Measurements from ENCODE around the gene ZNF511.

ZNF511 gene

DNA sequence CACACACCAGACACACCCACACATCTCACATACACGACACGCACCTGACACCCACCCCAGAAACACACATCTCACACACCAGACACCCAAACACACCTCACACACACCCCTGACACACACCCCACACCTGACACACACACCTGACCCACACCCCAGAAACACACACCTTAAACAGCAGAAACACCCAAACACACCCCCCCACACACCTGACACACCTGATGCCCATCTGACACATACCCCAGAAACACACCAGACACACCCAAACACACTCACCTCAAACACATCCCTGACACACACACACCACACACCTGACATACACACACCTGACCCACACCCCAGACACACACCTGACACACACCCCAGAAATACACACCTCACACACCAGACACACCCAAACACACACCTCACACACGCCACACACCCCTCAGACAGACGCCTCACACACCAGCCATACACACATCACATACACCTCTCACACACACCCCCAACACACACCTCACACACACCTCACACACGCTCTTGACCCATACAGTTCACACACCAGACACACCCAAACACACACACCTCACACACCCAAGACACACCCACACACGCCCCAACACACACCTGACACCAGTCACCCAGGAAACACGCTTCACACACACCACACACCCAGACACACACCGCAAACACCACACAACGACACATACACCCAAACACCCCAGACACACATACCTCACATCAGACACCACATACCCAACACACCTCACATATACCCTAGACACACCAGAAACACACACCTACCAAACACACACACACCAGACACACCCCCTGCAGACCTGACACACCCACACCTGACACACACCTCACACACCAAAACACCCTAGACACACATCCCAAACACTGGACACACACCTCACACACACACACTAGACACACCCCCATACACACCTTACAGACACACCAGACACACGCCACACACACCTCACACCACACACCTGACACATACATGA, 29.7 kb downstream of the ZNF511 start:
- no peak for DNase-seq

DNA sequence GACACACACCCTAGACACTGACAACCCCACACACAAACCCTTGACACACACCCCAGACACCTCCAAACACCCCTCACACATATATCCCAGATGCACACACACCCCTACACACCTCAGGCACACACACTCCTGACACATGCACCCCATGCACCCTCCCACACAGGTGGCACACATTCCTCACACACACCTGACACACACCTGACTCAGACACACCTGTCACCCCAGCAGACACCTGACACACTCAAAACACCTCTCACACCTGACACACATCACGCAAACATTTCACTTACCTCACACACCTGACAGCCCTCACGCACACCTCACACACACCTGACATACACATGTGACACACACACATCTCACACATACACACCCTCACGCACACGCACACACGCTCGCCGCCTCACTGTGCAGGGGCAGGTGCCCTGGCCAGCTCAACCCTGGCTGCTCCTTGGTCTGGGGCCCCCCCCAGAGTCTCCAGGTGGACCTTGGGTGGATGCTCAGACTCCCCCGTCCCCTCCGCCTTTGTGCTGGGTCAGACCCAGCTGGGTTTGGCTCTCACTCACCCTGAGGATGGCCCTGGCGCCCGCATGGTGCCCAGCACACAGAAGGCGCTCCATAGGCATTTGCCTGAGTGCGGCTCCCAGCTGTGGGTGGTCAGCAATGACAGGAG, 31.1 kb downstream of the ZNF511 start:
- DNase-seq: no peak

DNA sequence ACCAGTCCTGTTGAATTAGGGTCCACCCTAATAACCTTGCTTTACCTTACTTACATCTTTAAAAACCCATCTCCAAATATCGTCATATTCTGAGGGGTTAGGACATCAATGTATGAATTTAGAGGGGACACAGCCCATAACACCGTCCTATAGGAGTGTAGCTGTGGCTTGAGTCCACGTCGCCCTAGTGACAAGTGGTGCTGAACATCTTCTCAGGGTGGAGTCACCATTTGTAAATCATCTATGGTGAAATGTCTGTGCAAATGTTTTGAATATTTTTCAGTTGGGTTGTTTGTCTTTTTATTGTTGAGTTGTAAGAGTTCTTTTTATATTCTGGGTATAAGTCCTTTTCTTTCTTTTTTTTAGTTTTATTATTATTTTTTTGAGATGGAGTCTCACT, 33.3 kb downstream of the ZNF511 start:
- no peak for DNase-seq

DNA sequence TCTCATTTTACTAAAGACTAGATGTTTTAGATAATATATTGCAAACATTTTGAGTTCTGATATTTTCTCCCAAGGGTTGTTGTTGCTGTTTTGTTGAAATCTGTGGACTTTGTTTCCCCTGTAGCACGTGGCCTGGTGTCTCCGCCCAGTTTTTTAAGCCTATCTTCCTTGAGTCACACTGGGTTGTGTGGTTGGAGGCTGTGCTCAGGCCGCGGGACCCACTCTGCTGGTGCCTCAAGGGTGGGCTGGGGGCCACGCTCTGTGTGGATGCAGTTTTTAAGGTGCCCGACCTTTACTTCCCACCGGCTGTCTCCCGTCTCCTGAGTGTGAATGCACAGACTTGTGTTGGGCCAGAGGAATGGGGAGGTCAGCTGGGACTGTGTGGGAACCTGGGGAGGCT, 34.2 kb downstream of the ZNF511 start:
- no peak for DNase-seq

DNA sequence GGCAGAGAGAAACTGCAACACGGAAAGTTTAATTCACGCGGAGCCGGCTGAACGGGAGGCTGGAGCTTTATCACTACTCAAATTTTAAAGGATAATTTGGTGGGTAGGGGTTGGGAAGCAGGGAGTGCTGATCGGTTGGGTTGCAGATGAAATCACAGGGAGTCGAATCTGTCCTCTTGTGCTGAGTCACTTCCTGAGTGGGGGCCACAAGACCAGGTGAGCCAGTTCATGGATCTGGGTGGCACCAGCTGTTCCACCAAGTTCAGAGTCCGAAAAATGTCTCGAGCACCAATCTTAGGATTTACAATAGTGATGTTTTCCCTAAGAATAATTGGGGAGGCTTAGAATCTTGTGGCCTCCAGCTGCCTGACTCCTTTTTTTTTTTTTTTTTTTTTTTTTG, 34.8 kb downstream of the ZNF511 start:
- DNase-seq: no peak

DNA sequence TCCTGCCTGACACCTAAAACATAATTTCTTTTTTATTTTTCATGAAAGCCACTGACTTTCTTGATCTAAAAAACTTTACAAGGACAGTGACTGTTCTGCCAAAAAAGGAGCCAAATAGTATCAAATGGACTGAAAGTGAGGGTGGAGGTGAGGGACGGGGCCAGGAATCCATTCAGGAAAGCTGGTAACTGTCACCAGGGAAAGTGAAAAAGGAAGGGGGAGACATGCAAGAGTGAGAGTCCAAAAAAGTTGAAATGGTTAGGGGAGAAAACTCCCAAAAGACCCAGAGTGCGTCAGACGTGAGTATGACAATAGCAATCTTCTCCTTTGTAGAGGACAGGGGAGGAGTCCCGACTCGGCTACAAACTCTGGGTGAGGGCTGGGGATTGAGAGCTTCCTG, 35.5 kb downstream of the ZNF511 start:
- no peak for DNase-seq

DNA sequence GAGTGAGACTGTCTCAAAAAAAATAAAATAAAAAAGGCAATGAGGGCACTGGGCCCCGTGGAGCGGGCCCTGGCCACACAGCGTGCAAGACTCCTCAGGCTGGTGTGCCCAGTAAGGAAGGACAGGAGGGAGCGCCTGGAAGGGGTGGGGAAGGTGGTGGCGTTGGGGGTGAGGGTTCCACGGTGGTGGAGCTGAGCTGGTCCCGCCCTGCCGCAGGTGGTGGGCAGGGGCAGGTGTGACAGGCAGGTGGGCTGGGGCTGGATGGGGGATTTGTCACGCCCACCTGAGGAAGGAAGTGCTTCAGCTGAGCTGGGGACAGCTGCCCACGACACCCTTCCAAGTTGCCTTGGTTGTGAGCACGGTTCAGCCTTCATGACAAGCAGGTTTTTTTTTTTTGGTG, 37.7 kb downstream of the ZNF511 start:
- no peak for DNase-seq

DNA sequence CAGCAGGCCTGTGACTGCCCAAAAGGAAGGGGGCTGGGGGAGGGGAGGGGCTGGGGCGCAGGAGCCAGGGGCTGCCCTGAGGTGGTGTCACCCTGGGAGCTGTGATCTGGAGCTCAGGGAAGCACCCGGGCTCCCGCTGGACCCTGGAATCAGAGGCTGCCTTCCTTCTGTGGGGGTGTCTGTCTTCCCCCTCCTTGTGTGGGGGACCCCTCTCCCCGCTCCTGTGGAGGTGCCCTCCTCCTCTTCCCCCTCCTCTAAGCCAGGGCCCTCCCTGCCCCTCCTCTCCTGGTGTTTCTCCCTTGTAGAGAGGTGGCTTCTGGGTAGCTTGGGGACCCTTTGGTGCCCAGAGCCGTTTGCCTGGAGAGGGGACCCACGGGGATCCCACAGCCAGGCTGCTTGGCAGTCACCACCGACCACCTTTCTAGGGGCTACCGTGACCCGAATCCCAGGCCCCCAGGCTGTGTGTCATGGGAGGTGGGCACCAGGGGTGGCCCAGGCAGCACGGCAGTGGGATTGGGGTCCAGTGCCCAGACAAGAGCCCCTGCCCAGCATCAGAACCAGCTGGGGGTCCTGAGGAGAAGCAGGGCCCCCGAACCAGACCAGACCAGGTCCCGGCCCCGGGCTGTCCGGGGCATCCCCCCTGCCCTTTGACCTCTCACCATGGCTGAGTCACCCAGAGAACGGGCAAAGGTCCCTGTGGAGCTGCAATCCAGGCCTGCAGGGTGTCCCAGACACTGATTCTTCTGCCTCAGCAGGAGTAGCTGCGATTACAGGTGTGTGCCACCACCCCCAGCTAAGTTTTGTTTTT, 39.2 kb downstream of the ZNF511 start:
- no peak for DNase-seq

DNA sequence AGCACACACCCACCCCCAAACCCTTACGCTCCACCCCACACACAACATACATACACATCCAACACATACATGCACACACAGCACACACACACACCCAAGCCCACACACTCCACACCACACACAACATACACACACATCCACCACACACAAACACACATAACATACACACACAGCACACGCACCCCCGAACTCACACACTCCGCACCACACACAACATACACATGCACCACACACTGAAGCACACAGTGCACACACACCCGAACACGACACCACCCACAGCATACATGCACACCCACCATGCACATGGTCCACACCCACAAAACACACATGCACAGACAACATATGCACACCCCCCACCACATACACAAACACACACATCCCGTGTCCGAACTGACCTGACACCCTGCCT, 40.5 kb downstream of the ZNF511 start:
- no peak for DNase-seq

DNA sequence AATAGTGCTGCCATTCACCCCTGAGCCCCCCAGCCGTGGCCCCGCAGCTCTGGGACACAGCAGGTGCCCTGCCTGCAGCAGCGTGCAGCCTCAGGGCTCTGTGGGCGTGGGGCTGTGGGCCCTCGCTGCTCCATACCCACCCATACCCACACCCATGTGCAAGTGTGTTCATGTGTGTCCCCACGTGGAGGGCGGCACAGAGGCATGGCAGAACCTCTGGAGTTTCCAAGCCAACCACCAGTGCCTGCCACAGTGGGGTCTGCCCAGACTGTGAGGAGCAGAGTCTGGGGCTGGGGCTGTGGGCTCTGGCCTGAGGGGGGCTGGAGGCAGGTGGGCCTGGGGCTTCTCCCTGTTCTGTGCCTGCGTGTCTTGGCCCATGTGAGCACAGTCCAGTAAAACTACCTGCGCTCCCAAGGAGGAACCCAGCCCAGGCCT, 40.9 kb downstream of the ZNF511 start:
- no peak for DNase-seq

DNA sequence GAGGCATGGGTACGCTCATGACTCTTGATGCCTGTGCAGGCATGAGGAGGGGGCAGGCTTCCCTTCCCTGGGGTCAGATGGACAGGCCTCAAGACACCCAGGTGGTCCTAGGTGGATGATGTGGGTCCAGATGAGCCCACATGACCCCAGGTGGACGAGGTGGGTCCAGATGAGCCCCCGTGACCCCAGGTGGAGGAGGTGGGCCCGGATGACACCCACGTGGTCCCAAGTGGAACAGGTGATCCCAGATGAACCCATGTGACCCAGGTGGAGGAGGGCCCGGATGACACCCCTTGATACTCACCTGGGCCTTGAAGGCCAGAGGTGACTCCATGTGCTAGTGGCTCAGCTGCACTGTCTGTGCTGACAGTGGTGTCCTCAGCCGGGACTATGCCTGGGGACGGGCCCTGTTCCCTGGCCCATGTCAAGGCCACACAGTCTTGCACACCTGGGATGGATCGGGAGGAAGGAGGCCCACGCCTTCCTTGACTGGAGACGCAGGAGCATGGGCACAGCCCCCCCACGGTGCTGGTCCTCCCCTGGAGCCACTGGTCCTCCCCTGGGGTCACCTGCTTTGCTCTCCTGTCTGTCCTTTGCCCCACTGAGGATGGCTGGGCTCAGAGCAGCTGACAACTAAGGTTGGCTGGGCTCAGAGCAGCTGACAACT, 41.7 kb downstream of the ZNF511 start:
- DNase-seq: no peak

DNA sequence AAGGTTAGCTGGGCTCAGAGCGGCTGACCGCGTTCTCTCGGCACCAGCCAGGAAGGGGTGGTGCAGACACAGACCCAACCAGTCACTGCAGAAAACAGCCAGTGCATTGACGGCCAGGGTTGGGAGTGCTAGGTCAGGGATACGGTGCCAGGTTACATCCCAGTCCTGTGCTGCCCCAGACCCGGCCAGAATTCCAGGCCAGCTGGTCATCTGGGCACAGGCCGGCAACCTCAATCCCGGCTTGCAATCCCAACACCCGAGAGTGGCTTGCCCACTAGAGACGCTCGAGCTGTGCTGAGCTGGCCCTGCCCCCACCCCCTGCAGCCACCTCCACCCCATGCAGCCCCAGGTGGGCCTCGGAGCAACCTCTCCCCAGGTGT, 42.2 kb downstream of the ZNF511 start:
- DNase-seq: no peak

DNA sequence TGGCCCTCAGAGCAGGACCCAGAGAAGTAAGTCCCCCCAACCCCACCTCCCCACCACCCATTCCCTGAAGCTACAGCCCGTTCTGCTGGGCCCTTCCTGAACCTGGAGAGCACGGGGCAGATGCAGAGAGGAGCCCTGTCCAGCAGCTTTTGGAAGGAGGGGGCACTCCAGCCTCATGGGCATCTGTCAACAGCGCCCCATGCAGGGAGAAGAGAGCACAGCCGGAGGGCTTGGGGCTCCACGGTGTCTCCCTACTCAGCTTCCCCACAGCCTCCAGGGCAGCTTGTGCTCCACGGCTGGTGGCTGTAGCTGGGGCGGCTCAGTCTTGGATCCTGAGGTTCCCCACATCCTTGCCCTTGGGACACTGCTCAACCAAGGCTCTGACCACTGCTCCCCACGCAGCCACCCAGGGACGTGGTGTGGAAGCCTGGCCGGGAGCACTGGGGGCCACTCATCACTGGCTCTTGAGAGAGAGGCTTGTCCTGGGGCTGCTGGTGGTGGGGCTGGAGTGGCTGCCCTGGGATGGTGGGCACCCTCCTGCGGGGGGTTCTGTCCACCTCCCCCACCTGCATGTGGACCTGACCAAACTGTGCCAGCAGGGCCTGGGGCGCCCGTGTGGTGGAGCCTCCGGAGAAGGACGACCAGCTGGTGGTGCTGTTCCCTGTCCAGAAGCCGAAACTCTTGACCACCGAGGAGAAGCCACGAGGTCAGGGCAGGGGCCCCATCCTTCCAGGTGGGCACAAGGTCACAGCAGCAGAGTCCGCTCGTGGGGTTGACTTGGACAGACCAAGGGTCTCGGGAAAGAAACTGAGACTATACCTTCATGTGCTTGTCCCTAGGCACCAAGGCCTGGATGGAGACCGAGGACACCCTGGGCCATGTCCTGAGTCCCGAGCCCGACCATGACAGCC, 42.9 kb downstream of the ZNF511 start:
- no peak for DNase-seq

DNA sequence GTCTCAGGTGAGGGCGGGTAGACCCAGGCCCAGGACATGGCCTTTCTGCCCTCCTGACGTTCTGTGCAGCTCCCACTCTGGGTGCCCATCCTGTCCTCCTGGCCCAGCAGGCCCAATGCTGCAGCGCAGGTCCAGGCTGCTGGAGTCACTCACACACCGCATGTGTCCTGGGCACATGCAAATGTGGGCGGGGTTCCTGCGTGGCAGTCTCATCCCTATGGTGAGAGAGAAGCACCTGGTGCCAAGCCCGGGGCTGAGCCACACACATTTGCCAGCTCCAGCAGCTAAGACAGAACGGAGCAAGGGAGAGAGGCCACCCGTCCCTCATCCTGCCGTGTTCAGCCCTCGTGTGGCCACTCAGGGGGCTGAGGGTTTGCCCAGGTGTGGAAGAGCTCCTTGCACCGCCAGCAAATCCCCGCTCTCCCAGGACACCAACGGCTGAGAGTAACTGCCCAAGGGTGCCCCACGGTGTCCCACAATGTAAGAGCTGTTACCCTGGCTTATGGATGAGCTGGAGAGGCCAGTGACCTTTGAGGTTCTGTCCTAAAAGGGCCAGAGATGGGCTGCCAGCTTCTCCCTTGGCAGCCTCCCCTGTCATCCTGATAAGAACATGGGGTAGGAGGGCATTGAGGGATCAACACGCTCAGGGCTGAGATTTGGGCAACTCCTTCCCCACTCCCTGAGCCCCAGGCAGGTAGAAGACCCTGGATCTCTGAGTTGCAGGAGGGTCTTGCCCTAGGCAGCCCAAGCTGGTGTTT, 44.7 kb downstream of the ZNF511 start:
- DNase-seq: no peak

DNA sequence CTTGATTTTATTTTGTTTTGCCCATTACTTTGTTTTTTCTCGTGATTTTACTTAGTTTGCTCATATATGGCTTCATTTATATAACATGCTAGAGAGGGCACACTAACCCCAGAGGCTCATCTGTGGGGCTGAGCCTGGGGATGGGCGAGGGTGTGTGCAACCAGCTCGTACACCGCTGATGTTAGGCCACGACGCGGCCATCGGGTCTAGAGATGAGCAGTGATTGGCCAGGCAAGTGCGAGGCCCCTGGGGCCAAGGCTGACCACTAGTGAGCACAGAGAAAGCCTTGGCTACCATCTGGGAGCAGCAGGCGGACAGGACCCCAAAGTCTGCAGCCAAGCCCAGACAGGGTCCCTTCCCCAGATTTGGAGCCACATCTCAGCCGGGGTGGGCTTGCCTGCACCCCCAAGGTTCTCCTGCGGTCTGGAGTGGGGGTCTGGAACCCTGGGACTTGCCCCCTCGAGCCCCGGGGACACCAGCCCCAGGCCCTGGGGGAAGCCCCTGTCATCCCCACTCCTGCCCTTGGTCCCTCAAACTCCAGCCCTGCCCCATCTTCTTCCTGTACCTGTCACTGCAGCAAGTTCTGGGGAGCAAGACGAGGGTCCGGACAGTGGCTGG, 45.4 kb downstream of the ZNF511 start:
- no peak for DNase-seq

DNA sequence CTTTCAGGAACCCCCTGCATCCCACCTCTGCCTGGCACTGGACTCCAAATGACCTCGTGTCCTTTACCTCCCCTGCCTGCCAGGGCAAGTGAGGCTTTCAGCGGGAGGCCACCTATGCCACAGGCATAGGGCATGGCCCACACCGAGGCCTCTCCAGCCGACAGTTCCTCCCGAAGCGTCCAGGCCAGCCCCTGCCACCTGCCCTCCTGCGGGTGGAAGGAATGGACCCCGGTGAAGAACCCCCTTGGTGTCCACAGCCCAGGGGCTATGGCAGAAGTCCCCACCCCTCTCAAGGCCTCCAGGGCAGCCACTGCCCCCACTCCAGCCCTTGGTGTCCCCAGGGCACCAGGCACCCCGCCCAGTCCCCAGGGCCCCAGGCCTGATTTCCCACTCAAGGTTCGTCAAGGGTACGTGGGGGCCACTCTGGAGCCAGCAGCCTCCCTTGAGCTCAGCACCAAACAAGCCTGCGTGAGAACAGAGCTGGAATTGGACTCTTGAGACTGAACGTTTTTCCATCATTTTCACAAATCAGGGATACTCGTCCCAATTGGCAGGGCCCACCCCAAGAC, 46.0 kb downstream of the ZNF511 start:
- DNase-seq: no peak

DNA sequence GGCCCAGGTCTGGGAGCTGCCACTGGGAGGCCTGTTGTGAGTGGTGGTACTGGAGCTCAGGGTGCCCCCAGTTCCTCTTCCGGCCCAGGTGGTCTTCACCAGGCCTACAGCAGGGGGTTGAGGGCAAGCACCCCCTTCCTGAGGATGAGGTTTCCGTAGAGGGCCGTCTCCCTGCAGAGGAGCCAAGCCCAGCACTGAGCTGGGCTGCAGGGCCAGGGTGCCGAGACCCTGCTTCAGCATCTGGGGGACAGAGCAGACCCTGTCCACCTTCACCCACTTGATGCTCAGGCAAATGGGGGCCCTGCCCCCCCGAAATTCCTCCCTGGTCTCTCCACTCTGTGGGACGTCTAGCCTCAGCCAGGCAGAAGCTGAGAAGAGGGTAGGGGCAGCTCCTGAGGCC, 46.6 kb downstream of the ZNF511 start:
- DNase-seq: no peak

DNA sequence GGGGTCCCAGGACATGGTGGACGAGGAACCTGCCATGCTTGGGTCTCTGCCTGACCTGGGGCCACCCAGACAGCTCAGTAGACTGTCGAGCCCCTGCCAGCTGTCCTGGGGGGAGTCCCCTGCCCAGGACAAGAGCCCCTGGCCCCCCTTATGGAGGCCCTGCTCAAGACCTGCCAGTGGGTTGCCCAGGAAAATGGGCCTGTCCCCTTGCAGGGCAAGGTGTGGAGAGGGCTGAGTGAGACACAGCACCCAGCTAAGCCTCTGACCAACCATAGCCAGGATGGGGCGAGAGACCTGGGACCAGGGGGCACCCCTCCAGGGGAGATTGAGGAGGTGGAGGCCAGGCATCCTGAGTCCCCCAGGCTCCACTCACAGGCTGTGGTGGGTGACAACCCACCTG, 47.3 kb downstream of the ZNF511 start:
- no peak for DNase-seq

DNA sequence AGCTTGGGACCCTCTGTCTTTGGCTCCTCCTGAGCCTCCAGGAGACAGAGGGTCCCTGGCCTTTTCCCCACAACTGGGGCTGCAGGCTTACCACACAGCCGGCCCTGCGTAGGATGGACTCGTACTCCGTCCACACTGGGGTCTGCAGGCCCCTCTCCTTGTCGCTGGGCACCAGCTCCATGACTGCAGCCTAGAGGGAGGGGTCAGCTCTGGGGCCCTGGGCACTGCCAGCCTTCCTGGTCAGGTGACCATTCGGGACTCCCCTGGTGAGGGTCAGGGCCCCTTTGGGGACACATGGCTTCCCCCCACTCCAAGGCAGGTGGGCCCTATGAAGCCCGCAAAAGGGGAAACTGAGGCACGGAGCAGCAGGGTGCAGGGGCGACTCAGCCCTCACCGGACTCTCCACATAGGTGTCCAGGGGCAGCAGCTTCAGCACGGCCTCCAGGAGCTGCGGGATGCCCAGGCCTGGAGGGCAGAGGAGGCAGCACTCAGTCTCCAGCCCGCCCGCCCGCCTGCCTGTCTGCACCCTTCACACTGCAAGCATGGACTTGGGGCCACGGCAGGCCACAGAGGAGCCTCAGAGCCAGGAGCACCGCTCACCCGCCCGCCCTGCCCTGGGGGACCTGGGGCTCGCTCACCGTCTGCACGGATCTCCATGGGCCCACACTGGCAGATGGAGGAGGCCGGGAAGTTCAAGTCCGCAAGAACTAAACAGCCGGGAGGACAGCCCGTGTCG, 48.0 kb downstream of the ZNF511 start:
- DNase-seq: no peak

Measured in NCI-H524 treated with DMSO at 0.1 percent for 48 hours (cell line).